B cell (primary cell): ENCODE results near the gene RARRES2. TPM values are rescaled to one million over a fixed set of nuclear protein-coding genes. Genes with fewer than 3 reads are reported as not detected.

Experiments used
- ATAC-seq: fragments of 200-7000 bp; cut with Tn5 transposase; one replicate; pipeline ENCODE4 v1.10.0; 2021; ENCODE audit warnings: low read depth, mild to moderate bottlenecking, moderate number of reproducible peaks, moderate library complexity
- CTCF ChIA-PET: fragments of 350-600 bp; sonication (Branson Sonifier 250); formaldehyde crosslinking; loops from one replicate; lab custom pipeline; 2021; ENCODE audit warnings: antibody characterized with exemption, inconsistent platforms; lab: Charles Lee
- POLR2A ChIA-PET: fragments of 350-600 bp; sonication (Branson Sonifier 250); formaldehyde crosslinking; loops from one replicate; lab custom pipeline; 2021; ENCODE audit warnings: antibody characterized with exemption; lab: Charles Lee
- DNase-seq: peaks from one replicate; pipeline ENCODE4 v3.0.0; 2013
- H2AFZ ChIP-seq: 2 replicates; pipeline ENCODE4 v1.6.1; 2012; ENCODE audit warnings: mild to moderate bottlenecking, low read depth, low read length; ENCODE audit not compliant: insufficient read depth, poor library complexity, severe bottlenecking
- H3K27ac ChIP-seq, 2 donors: 1 replicate in 1 of 2; 2 replicates in 1 of 2; pipeline ENCODE4 v1.5.1; 2012 to 2013; ENCODE audit warnings: low read length in 2 of 2, mild to moderate bottlenecking in 2 of 2, moderate library complexity in 1 of 2
- H3K27me3 ChIP-seq, 4 experiments: fragments of 200-600 bp in 1 of 4; sonication (generic) in 1 of 4; replicated peaks in 1 of 4; 1 replicate in 2 of 4; 2 replicates in 2 of 4; pipeline versions ENCODE4 v1.6.1 to v1.7.0; 2013 to 2016; ENCODE audit warnings: low read length in 3 of 4, mild to moderate bottlenecking in 2 of 4, mixed read lengths in 1 of 4, moderate library complexity in 1 of 4; ENCODE audit not compliant: insufficient read depth in 4 of 4, control insufficient read depth in 3 of 4; ENCODE audit errors: control extremely low read depth in 1 of 4
- H3K36me3 ChIP-seq, 2 experiments: replicated peaks in 1 of 2; 1 replicate in 1 of 2; 2 replicates in 1 of 2; pipeline versions ENCODE4 v1.6.1 to v1.7.1; 2013; ENCODE audit warnings: low read length in 1 of 2; ENCODE audit not compliant: insufficient read depth in 2 of 2, control insufficient read depth in 1 of 2; ENCODE audit errors: control extremely low read depth in 1 of 2, extremely low read depth in 1 of 2
- H3K4me1 ChIP-seq, 2 donors: fragments of 200-600 bp in 1 of 2; sonication (generic) in 1 of 2; 1 replicate in 1 of 2; 2 replicates in 1 of 2; pipeline versions ENCODE4 v1.5.1 to v1.6.1; 2013 to 2017; ENCODE audit warnings: low read length in 2 of 2; ENCODE audit not compliant: control insufficient read depth in 2 of 2, insufficient read depth in 2 of 2
- H3K4me2 ChIP-seq: replicated peaks from 2 replicates; pipeline ENCODE3; 2012; ENCODE audit warnings: mild to moderate bottlenecking, low read depth, low read length; ENCODE audit not compliant: poor library complexity, severe bottlenecking
- H3K4me3 ChIP-seq, 5 experiments: fragments of 200-600 bp in 1 of 5; sonication (generic) in 1 of 5; 1 replicate in 3 of 5; 2 replicates in 2 of 5; pipeline versions ENCODE4 v1.5.1 to v1.7.0; 2011 to 2016; ENCODE audit warnings: low read length in 4 of 5, mild to moderate bottlenecking in 4 of 5, low read depth in 2 of 5, control low read depth in 1 of 5, moderate library complexity in 1 of 5; ENCODE audit not compliant: insufficient read depth in 1 of 5; ENCODE audit errors: control extremely low read depth in 1 of 5, extremely low read depth in 1 of 5
- H3K79me2 ChIP-seq: fragments of 200-600 bp; sonication (generic); one replicate; pipeline ENCODE4 v1.6.0; 2016; ENCODE audit warnings: low read length; ENCODE audit not compliant: control insufficient read depth, insufficient read depth
- H3K9ac ChIP-seq: fragments of 200-600 bp; sonication (generic); 2 replicates; pipeline ENCODE4 v1.6.1; 2017; ENCODE audit warnings: mild to moderate bottlenecking, low read length, moderate library complexity
- H3K9me3 ChIP-seq, 3 donors: one replicate each; pipeline versions ENCODE4 v1.6.1 to v1.7.1; 2013; ENCODE audit warnings: low read length in 2 of 3; ENCODE audit not compliant: control insufficient read depth in 2 of 3, insufficient read depth in 1 of 3; ENCODE audit errors: control extremely low read depth in 1 of 3
- H4K20me1 ChIP-seq: 2 replicates; pipeline ENCODE4 v1.6.0; 2012; ENCODE audit warnings: mild to moderate bottlenecking, low read length; ENCODE audit not compliant: insufficient read depth, control insufficient read depth, poor library complexity, severe bottlenecking
- H3K27ac Mint-ChIP-seq: one replicate; pipeline ENCODE4 v1.8.0; 2021; ENCODE audit warnings: mixed read lengths
- H3K27me3 Mint-ChIP-seq: one replicate; pipeline ENCODE4 v1.8.0; 2021; ENCODE audit warnings: mixed read lengths
- H3K4me1 Mint-ChIP-seq: one replicate; pipeline ENCODE4 v1.8.0; 2021; ENCODE audit warnings: mixed read lengths
- H3K4me3 Mint-ChIP-seq: one replicate; pipeline ENCODE4 v1.8.0; 2021; ENCODE audit warnings: mixed read lengths
- H3K9me3 Mint-ChIP-seq: one replicate; pipeline ENCODE4 v1.8.0; 2022; ENCODE audit warnings: mixed read lengths; ENCODE audit not compliant: insufficient read depth
- EZH2 ChIP-seq: IDR thresholded peaks from 2 replicates; pipeline ENCODE4 v1.6.1; 2012; ENCODE audit warnings: borderline replicate concordance, low read depth, mild to moderate bottlenecking, moderate library complexity, low read length; ENCODE audit not compliant: insufficient read depth, poor library complexity, severe bottlenecking
- WGBS: methylation state at CpG from one replicate; pipeline ENCODE4 v1.1.5; 2013; ENCODE audit warnings: missing lambda C conversion rate; ENCODE audit not compliant: insufficient coverage; 5-methylcytosine and 5-hydroxymethylcytosine counted together
- intact Hi-C: fragments of 100-400 bp; cut with micrococcal nuclease; formaldehyde crosslinking; loops from one replicate; pipeline ENCODE4 v1.10.0; 2022
- polyA plus RNA-seq: library from polyadenylated mRNA; depleted of rRNA; stranded (reverse); fragments of >200 nt; gene quantifications from 2 replicates; pipeline ENCODE4 v1.2.3, GENCODE V29; 2012
- total RNA-seq, 2 donors: library from RNA; stranded (reverse); fragments of 120-200 nt in 1 of 2; gene quantifications; 1 replicate in 1 of 2; 2 replicates in 1 of 2; pipeline versions ENCODE4 v1.2.3 to v1.2.4, GENCODE V29; 2013 to 2022
- TF ChIP-seq, protein P1 (sequence below): fragments of 200-600 bp; IDR thresholded peaks from one replicate; pipeline ENCODE4 v1.8.0; 2022; ENCODE audit warnings: antibody characterized with exemption, mild to moderate bottlenecking

RARRES2 gene
- total and polyA plus RNA-seq, 2 donors (not counting 1 experiment from before 2014, with no cell fraction given), result not detected

DNA sequence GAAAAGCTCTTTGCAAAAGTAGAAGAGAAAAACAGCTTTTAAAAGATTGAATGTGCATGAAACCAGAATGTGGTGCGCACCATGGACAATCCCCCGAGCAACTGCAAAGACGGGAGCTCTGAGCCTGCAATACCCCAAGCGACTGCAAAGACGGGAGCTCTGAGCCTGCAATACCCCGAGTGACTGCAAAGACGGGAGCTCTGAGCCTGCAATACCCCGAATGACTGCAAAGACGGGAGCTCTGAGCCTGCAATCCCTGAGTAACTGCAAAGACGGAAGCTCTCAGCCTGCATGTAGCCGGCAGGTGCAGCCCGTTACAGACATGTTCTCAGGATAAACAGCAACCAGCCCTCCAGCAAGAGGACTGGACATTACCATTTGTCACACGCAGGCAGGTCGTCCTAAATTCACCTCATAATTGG is 43.9 kb upstream of the RARRES2 start:
- Histone ChIP-seq H3K36me3 (no peaks in the 10 kb centered on the region), H3K4me1 (peaks cover 2 to 20% of the 10 kb centered on the region in 2 donors), H3K9ac (no peak overlapping the region), H3K4me2 (no peak overlapping the region), H3K9me3 (peaks cover 0 to 3% (median 0%) of the 10 kb centered on the region in 3 donors), H3K27ac (no peak overlapping the region), H3K79me2 (peaks cover 17% of the 10 kb centered on the region), H2AFZ (no peak overlapping the region), H3K27me3 (no peaks in the 10 kb centered on the region), H4K20me1 (peaks cover 6% of the 10 kb centered on the region), H3K4me3 (no peak overlapping the region)
- ATAC-seq (no peak), DNase-seq (no peak)
- Mint-ChIP-seq H3K9me3 (no peaks in the 10 kb centered on the region), H3K27ac (no peak overlapping the region), H3K4me3 (no peak overlapping the region), H3K4me1 (peaks cover 23% of the 10 kb centered on the region), H3K27me3 (no peaks in the 10 kb centered on the region)
- intact Hi-C loops, result no loop called here
- 98% methylated on average over 12 of the region's 14 CpGs for WGBS
- CTCF ChIA-PET, result interaction anchor here (0.9 to 2.1 kb wide), 3 partner anchors 16 to 30 kb away, joined by 4 read pairs; partner anchors contain the start of gene REPIN1
- no peak for TF ChIP-seq EZH2
- TF ChIP-seq, protein P1, sequence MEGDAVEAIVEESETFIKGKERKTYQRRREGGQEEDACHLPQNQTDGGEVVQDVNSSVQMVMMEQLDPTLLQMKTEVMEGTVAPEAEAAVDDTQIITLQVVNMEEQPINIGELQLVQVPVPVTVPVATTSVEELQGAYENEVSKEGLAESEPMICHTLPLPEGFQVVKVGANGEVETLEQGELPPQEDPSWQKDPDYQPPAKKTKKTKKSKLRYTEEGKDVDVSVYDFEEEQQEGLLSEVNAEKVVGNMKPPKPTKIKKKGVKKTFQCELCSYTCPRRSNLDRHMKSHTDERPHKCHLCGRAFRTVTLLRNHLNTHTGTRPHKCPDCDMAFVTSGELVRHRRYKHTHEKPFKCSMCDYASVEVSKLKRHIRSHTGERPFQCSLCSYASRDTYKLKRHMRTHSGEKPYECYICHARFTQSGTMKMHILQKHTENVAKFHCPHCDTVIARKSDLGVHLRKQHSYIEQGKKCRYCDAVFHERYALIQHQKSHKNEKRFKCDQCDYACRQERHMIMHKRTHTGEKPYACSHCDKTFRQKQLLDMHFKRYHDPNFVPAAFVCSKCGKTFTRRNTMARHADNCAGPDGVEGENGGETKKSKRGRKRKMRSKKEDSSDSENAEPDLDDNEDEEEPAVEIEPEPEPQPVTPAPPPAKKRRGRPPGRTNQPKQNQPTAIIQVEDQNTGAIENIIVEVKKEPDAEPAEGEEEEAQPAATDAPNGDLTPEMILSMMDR, result no peak
- POLR2A ChIA-PET, result interaction anchor here (0.7 kb wide), 1 partner anchor 15 kb away, joined by 3 read pairs; no protein-coding TSS in a partner anchor

DNA sequence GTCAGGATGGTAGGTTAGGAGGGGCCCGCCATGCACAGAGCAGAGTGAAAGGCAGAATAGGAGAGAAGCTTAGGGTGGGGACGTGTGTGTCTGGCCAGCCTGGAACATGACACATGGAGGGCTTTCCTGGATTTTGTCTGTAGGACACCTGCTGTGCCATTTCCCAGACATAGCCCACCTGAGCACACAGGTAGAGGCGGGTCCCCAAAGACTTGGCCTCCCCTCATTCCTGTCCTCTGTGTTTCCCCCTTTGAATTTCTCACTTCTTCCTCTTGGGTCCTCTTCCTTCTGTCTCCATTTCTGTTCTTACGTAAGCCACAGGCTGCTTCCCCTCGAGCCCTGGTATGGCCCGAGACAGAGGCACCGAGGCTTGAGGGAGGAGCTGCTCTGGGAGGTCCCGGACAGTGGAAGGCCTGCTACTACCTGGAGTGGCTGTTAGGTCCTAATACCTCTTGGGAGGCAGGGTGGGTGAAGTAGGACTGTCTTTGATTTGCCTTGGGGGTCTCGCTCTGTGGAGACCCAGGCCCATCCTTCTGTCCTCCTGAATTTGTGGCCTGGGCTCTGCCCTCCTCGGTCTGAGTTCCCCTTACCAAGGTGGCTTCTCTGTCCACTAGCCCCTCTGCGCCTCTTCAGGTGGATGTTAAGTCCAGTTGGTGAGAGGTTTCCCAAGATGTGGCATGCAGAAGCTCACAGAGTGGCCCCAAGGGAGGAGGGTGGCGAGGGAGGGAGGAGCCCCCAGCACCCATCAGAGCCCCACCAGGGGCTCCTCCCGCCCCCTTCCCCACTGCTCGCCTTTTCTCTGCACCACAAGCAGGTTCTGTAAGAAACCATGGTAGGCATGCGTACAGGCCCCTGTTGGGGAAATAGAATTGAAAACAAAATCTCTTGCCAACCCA is 43.2 kb upstream of the RARRES2 start:
- no peaks in the 10 kb centered on the region for H3K27me3 Mint-ChIP-seq
- no peaks in the 10 kb centered on the region for H3K9me3 Mint-ChIP-seq
- H3K27me3 ChIP-seq, result no peaks in the 10 kb centered on the region
- POLR2A ChIA-PET, result no interaction called here
- H3K4me3 ChIP-seq, result no peak overlapping the region
- H3K4me1 ChIP-seq, result peaks cover 8 to 27% of the 10 kb centered on the region in 2 donors
- CTCF ChIA-PET, result interaction anchor here (0.6 to 1.8 kb wide), 3 partner anchors 16 to 29 kb away, joined by 3 to 4 read pairs (median 4); partner anchors contain the start of gene REPIN1
- intact Hi-C loops, result no loop called here
- no peak overlapping the region for H3K9ac ChIP-seq
- 88% methylated on average over 9 of the region's 15 CpGs for WGBS
- H3K27ac Mint-ChIP-seq, result no peak overlapping the region
- H4K20me1 ChIP-seq, result peaks cover 6% of the 10 kb centered on the region
- H2AFZ ChIP-seq, result no peak overlapping the region
- H3K27ac ChIP-seq, result no peak overlapping the region
- H3K4me2 ChIP-seq, result no peak overlapping the region
- no peaks in the 10 kb centered on the region for H3K36me3 ChIP-seq
- no peak for DNase-seq
- H3K9me3 ChIP-seq, result peaks cover 0 to 3% (median 0%) of the 10 kb centered on the region in 3 donors
- H3K4me3 Mint-ChIP-seq, result no peak overlapping the region
- peaks cover 29% of the 10 kb centered on the region for H3K4me1 Mint-ChIP-seq
- peaks cover 24% of the 10 kb centered on the region for H3K79me2 ChIP-seq
- no peak for ATAC-seq
- TF ChIP-seq, protein P1, result no peak
- no peak for TF ChIP-seq EZH2
